ENCODE results near the gene MIX23.

DNA sequence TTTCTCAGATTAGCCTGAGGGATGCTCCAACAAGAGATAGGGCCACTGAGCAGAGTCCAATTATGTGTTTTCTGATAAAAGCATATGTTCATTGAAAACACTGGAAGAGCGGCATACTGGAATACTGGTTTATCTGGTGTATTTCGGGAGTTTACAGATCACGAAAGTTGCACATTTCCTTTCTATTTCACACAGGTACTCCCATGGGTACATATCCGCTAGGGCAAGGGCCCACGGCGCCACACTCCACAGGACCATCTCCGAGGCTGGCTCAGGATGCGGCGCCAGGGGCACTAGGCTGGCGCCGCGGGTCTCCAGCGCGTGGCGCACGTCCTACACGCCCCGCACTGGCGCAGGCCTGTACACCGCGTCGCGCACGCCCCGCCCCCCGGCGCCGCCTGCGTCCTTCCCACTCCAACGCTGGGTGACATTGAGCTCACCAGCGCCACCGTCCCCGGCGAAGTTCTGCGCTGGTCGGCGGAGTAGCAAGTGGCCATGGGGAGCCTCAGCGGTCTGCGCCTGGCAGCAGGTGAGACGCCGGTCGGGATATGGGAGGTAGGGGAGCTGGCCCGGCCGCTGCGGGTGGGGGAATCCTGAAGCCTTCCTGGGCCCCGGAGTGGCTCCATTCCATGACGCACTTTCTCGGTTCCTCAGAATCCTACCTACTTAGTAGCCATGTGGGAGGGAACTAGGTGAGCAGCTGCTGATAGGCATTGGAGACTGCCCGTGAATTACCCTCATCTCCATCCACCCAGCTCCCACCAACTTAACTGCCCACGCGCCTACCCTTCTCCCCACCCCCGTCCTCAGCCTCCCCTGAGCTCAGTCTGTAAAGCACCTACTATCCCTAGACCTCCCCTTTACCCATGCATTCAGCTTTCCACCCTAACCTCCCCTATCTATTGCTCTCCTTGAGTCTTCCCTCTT lies 1.0 kb upstream of the MIX23 start, which contains the start of gene FAM162A:
- TF ChIP-seq SCRT1 (tag by site-specific recombination; IDR thresholded peaks at IDR 0.05; ENCODE audit: borderline replicate concordance) = no peak
- TF ChIP-seq, protein P1, sequence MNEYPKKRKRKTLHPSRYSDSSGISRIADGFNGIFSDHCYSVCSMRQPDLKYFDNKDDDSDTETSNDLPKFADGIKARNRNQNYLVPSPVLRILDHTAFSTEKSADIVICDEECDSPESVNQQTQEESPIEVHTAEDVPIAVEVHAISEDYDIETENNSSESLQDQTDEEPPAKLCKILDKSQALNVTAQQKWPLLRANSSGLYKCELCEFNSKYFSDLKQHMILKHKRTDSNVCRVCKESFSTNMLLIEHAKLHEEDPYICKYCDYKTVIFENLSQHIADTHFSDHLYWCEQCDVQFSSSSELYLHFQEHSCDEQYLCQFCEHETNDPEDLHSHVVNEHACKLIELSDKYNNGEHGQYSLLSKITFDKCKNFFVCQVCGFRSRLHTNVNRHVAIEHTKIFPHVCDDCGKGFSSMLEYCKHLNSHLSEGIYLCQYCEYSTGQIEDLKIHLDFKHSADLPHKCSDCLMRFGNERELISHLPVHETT (tag by site-specific recombination; IDR thresholded peaks at IDR 0.05) = no peak
- TF ChIP-seq, protein P2, sequence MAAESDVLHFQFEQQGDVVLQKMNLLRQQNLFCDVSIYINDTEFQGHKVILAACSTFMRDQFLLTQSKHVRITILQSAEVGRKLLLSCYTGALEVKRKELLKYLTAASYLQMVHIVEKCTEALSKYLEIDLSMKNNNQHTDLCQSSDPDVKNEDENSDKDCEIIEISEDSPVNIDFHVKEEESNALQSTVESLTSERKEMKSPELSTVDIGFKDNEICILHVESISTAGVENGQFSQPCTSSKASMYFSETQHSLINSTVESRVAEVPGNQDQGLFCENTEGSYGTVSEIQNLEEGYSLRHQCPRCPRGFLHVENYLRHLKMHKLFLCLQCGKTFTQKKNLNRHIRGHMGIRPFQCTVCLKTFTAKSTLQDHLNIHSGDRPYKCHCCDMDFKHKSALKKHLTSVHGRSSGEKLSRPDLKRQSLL (tag by site-specific recombination; IDR thresholded peaks at IDR 0.05) = peak; percentile 71; the same call in 1 of the 2 replicates
- TF ChIP-seq SP2 (tag by site-specific recombination; IDR thresholded peaks at IDR 0.05) = peak; percentile 64
- TF ChIP-seq ZFP37 (tag by site-specific recombination; IDR thresholded peaks at IDR 0.05) = no peak
- TF ChIP-seq, protein P3, sequence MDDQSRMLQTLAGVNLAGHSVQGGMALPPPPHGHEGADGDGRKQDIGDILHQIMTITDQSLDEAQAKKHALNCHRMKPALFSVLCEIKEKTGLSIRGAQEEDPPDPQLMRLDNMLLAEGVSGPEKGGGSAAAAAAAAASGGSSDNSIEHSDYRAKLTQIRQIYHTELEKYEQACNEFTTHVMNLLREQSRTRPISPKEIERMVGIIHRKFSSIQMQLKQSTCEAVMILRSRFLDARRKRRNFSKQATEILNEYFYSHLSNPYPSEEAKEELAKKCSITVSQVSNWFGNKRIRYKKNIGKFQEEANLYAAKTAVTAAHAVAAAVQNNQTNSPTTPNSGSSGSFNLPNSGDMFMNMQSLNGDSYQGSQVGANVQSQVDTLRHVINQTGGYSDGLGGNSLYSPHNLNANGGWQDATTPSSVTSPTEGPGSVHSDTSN (CRISPR knock-in tag; IDR thresholded peaks at IDR 0.05) = no peak
- TF ChIP-seq, protein P4, sequence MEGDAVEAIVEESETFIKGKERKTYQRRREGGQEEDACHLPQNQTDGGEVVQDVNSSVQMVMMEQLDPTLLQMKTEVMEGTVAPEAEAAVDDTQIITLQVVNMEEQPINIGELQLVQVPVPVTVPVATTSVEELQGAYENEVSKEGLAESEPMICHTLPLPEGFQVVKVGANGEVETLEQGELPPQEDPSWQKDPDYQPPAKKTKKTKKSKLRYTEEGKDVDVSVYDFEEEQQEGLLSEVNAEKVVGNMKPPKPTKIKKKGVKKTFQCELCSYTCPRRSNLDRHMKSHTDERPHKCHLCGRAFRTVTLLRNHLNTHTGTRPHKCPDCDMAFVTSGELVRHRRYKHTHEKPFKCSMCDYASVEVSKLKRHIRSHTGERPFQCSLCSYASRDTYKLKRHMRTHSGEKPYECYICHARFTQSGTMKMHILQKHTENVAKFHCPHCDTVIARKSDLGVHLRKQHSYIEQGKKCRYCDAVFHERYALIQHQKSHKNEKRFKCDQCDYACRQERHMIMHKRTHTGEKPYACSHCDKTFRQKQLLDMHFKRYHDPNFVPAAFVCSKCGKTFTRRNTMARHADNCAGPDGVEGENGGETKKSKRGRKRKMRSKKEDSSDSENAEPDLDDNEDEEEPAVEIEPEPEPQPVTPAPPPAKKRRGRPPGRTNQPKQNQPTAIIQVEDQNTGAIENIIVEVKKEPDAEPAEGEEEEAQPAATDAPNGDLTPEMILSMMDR (tag by site-specific recombination; IDR thresholded peaks at IDR 0.05) = peak; percentile 94
- 0 out of 2 replicates have a peak, but pooled peaks have one; percentile 20 for TF ChIP-seq KLF16 (tag by site-specific recombination; IDR thresholded peaks at IDR 0.05)
- TF ChIP-seq, protein P5, sequence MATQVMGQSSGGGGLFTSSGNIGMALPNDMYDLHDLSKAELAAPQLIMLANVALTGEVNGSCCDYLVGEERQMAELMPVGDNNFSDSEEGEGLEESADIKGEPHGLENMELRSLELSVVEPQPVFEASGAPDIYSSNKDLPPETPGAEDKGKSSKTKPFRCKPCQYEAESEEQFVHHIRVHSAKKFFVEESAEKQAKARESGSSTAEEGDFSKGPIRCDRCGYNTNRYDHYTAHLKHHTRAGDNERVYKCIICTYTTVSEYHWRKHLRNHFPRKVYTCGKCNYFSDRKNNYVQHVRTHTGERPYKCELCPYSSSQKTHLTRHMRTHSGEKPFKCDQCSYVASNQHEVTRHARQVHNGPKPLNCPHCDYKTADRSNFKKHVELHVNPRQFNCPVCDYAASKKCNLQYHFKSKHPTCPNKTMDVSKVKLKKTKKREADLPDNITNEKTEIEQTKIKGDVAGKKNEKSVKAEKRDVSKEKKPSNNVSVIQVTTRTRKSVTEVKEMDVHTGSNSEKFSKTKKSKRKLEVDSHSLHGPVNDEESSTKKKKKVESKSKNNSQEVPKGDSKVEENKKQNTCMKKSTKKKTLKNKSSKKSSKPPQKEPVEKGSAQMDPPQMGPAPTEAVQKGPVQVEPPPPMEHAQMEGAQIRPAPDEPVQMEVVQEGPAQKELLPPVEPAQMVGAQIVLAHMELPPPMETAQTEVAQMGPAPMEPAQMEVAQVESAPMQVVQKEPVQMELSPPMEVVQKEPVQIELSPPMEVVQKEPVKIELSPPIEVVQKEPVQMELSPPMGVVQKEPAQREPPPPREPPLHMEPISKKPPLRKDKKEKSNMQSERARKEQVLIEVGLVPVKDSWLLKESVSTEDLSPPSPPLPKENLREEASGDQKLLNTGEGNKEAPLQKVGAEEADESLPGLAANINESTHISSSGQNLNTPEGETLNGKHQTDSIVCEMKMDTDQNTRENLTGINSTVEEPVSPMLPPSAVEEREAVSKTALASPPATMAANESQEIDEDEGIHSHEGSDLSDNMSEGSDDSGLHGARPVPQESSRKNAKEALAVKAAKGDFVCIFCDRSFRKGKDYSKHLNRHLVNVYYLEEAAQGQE (tag by site-specific recombination; IDR thresholded peaks at IDR 0.05) = no peak
- TF ChIP-seq, protein P6, sequence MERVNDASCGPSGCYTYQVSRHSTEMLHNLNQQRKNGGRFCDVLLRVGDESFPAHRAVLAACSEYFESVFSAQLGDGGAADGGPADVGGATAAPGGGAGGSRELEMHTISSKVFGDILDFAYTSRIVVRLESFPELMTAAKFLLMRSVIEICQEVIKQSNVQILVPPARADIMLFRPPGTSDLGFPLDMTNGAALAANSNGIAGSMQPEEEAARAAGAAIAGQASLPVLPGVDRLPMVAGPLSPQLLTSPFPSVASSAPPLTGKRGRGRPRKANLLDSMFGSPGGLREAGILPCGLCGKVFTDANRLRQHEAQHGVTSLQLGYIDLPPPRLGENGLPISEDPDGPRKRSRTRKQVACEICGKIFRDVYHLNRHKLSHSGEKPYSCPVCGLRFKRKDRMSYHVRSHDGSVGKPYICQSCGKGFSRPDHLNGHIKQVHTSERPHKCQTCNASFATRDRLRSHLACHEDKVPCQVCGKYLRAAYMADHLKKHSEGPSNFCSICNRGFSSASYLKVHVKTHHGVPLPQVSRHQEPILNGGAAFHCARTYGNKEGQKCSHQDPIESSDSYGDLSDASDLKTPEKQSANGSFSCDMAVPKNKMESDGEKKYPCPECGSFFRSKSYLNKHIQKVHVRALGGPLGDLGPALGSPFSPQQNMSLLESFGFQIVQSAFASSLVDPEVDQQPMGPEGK (tag by site-specific recombination; IDR thresholded peaks at IDR 0.05) = peak; percentile 72
- no peak for TF ChIP-seq ZNF777 (tag by site-specific recombination; IDR thresholded peaks at IDR 0.05; ENCODE audit: borderline replicate concordance)
- TF ChIP-seq, protein P7, sequence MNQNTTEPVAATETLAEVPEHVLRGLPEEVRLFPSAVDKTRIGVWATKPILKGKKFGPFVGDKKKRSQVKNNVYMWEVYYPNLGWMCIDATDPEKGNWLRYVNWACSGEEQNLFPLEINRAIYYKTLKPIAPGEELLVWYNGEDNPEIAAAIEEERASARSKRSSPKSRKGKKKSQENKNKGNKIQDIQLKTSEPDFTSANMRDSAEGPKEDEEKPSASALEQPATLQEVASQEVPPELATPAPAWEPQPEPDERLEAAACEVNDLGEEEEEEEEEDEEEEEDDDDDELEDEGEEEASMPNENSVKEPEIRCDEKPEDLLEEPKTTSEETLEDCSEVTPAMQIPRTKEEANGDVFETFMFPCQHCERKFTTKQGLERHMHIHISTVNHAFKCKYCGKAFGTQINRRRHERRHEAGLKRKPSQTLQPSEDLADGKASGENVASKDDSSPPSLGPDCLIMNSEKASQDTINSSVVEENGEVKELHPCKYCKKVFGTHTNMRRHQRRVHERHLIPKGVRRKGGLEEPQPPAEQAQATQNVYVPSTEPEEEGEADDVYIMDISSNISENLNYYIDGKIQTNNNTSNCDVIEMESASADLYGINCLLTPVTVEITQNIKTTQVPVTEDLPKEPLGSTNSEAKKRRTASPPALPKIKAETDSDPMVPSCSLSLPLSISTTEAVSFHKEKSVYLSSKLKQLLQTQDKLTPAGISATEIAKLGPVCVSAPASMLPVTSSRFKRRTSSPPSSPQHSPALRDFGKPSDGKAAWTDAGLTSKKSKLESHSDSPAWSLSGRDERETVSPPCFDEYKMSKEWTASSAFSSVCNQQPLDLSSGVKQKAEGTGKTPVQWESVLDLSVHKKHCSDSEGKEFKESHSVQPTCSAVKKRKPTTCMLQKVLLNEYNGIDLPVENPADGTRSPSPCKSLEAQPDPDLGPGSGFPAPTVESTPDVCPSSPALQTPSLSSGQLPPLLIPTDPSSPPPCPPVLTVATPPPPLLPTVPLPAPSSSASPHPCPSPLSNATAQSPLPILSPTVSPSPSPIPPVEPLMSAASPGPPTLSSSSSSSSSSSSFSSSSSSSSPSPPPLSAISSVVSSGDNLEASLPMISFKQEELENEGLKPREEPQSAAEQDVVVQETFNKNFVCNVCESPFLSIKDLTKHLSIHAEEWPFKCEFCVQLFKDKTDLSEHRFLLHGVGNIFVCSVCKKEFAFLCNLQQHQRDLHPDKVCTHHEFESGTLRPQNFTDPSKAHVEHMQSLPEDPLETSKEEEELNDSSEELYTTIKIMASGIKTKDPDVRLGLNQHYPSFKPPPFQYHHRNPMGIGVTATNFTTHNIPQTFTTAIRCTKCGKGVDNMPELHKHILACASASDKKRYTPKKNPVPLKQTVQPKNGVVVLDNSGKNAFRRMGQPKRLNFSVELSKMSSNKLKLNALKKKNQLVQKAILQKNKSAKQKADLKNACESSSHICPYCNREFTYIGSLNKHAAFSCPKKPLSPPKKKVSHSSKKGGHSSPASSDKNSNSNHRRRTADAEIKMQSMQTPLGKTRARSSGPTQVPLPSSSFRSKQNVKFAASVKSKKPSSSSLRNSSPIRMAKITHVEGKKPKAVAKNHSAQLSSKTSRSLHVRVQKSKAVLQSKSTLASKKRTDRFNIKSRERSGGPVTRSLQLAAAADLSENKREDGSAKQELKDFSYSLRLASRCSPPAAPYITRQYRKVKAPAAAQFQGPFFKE (tag by site-specific recombination; IDR thresholded peaks at IDR 0.05; ENCODE audit: borderline replicate concordance) = no peak
- TF ChIP-seq YY1 (tag by site-specific recombination; IDR thresholded peaks at IDR 0.05) = no peak
